GM12892 (cell line): Measurements from ENCODE around the gene BAIAP2.
"Not testable (repeated sequence)": the region's sequence is repeated elsewhere in the genome, so short reads cannot be mapped to it uniquely, and the experiment has no call there.

Experiments
- DNase-seq: peaks from one replicate; pipeline ENCODE4 v3.0.0; 2011; ENCODE audit not compliant: insufficient read length
- FAIRE-seq: peaks from 2 replicates; lab custom pipeline; 2011; peaks lifted over from hg19 to GRCh38; lab: Jason Lieb, UNC
- POLR2A ChIP-seq: IDR thresholded peaks from 2 replicates; pipeline ENCODE4 v1.6.1; 2011; ENCODE audit warnings: low read depth, low read length, control low read depth
- POLR2AphosphoS5 ChIP-seq: IDR thresholded peaks from 2 replicates; pipeline ENCODE4 v1.6.1; 2011; ENCODE audit warnings: low read depth, low read length, control low read depth
- TAF1 ChIP-seq: IDR thresholded peaks from 2 replicates; pipeline ENCODE4 v1.6.1; 2011; ENCODE audit warnings: low read depth, mild to moderate bottlenecking, control low read depth, low read length, borderline replicate concordance

BAIAP2 gene

DNA sequence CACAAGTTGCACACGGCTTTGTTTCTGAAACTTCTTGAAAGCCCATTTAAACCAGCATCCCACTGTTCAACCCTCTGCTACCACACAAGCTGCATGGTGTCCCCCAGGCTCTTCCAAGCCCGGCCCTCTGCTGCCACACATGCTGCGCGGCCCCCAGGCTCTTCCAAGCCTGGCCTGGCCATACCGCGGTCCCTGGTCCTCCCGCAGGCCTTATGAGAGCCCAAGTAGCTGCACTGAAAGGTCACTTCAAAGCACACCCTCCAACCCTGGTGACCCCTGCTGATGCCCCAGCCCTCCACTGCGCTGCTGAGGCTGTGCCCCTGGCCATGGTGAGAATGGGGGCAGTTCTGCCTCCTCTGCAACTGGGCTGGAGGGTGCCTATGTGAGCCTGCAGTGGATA, 104.5 kb downstream of the BAIAP2 start:
- TF ChIP-seq TAF1, result no peak
- no peak for TF ChIP-seq POLR2A
- no peak for TF ChIP-seq POLR2AphosphoS5
- DNase-seq, result no peak
- FAIRE-seq, result no peak

DNA sequence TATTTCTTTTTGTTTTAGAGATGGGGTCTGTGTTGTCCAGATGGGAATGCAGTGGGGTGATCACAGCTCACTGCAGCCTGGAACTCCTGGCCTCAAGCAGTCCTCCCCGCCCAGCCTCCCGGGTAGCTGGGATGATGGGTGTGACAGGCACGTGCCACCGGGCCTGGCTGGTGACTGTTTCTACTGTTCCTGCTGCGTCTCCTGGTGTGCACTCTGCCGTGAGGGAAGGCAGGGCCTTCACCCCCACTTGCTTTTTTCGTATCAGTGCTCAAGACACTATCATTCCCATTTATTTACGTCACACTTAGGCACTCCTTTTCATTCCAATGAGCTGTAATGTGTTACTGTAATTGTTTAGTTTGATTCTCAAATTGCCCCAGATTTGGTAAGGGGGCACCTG, 105.1 kb downstream of the BAIAP2 start:
- no peak for TF ChIP-seq POLR2A
- no peak for FAIRE-seq

DNA sequence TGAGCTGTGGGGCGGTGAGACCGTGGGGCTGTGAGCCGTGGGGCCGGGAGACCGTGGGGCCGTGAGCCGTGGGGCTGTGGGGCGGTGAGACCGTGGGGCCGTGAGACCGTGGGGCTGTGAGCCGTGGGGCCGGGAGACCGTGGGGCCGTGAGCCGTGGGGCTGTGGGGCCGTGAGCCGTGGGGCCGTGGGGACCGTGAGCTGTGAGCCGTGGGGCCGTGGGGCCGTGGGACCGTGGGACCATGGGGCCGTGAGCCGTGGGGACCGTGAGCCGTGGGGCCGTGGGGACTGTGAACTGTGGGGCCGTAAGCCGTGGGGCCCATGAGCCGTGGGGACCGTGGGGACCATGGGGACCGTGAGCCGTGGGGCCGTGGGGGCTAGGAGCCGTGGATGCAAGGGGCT, 105.7 kb downstream of the BAIAP2 start:
- DNase-seq (no peak), FAIRE-seq (no peak)
- TF ChIP-seq POLR2AphosphoS5 (no peak), TAF1 (no peak), POLR2A (no peak)

More for the DNA sequence above, 105.1 kb downstream of the BAIAP2 start:
- no peak for DNase-seq

DNA sequence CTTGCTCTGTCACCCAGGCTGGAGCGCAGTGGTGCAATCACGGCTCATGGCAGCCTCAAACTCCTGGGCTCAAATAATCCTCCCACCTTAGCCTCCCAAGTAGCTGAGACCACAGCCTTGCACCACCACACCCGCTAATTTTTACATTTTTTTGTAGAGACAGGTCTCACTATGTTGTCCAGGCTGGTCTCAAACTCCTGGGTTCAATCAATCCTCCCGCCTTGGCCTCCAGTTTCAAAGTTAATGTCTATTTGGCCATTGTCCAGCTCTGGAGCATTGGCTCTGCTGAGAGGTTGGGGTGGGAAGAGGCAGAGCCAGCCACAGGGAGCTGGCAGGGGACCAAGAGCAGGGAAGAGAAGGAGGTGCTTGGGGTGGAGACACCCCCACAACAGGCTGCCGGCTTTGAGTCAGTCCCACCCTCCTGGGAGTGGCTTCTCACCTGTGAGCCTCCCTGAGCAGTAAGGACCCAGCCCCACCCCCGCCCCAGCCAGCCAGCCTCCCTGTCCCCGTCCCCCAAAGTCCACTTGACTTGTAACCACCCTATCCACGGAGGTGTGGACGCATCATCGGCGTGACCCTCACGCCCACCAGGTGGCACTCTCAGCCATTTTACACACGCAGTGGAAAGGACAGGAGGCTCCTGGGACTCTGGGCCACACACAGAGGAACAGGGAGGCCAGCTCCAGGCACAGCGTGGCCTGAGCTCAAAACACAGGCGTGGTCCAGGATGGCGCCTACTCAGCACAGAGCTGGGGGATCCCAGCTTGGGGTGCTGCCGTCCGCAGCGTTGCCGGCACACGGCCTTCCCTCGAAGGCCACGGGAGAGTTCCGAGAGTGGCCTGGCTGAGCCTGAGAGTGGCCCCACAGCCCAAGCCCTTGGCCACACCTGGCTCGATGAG, 107.6 kb downstream of the BAIAP2 start:
- FAIRE-seq, result peak; percentile 5
- TF ChIP-seq TAF1 (no peak), POLR2AphosphoS5 (no peak), POLR2A (no peak)
- DNase-seq, result peak; percentile 64

DNA sequence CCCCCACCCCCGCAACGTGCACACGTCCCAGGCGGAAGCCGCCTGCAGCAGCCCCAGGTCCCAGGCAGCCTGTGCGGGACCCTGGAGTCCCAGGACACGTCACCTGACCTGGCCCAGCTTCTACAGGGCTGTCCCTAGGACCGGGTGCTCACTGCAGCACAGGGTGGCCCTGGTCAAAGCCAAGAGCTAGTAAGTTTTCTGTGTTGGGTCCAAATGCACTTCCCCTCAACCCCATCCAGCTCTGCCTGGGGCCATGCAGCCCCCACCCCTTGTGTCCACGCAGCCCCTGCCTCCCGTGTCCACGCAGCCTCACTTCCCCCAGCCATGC, 108.2 kb downstream of the BAIAP2 start:
- TF ChIP-seq POLR2AphosphoS5 (no peak), TAF1 (no peak), POLR2A (no peak)
- DNase-seq, result no peak
- FAIRE-seq, result no peak

DNA sequence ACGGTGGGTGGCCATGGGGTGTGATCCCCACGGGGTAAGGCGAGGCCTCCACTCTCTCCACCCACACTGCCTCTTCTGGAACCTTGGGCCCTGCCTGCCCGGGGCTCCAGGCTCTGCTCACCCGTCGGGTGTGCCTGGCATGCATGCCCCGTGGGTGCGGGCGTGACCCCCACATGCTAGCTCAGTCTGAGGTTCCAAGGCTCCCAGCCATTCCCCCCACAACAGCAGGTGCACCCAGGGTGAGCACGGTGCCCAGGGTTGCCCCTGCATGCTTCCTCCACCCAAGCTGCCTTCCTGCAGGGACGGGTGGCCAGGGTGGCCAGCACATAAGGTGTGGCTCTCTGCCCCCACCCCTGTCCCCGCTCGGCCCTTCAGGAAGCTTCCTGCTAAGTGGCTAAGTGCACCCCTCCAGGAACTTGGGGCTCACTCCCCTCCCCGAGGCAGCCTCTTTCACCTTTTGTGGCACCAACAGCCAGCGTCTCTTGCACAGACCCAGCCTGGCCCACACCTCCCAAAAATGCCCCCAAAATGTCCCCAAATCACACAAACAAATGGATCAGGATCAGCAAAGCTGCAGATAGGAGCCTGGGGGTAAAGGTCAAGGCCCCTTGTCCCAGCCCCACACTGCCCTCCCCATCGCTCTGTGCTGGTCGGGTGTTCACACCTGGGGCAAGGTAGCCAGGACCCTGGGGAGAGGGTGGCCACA, 108.9 kb downstream of the BAIAP2 start:
- no peak for TF ChIP-seq TAF1
- no peak for TF ChIP-seq POLR2A
- TF ChIP-seq POLR2AphosphoS5, result no peak
- no peak for FAIRE-seq
- no peak for DNase-seq

DNA sequence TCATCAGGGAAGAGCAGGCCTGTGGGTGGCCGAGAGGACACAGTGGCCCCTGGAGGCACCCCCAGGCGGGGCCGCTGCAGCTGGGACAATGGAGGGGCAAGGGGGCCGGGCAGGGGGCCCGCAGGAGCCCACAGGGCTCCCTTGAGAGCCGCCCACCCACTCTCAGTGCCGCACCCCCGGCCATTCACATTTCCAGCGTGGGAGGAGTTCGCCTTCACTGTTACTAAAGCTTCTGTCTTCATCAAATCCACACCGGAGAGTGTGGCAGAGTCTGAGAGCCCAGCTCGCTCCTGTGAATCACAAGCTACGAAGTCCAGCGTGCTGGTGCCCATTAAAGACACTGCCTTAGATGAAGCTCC, 109.5 kb downstream of the BAIAP2 start:
- FAIRE-seq, result no peak
- no peak for DNase-seq
- TF ChIP-seq POLR2AphosphoS5 (no peak), POLR2A (no peak), TAF1 (no peak)

DNA sequence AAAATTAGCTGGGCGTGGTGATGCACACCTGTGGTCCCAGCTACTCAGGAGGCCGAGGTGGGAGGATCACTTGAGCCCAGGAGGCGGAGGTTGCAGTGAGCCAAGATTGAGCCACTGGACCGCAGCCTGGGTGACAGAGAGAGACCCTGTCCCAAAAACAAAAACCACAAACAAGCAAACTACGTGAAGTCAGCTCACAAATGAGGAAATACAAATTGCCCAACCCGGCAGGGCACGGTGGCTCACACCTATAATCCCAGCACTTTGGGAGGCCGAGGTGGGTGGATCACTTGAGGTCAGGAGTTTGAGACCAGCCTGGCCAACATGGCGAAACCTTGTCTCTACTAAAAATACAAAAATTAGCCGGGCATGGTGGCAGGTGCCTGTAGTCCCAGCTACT, 111.3 kb downstream of the BAIAP2 start:
- not testable (repeated sequence) for DNase-seq

DNA sequence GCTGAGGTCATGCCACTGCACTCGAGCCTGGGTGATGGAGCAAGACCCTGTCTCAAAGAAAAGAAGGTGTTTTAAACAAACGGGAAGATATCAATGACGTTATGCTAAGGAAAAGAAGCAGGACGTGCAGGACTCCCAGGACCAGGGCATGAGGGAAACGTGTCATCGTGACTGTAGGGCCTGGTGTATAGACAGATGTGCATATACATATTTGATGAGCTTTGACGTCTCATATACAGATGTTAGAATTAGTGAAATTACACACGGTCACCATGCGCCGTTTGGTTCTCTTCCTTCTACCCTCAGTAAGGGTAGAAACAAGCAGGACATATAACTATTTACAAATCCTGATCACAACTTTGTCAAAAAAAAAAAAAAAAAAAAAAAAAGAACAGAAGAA, 112.8 kb downstream of the BAIAP2 start:
- DNase-seq (no peak), FAIRE-seq (no peak)
- no peak for TF ChIP-seq POLR2A
- no peak for TF ChIP-seq POLR2AphosphoS5
- no peak for TF ChIP-seq TAF1

More for the DNA sequence above, 111.3 kb downstream of the BAIAP2 start:
- FAIRE-seq, result not testable (repeated sequence)

DNA sequence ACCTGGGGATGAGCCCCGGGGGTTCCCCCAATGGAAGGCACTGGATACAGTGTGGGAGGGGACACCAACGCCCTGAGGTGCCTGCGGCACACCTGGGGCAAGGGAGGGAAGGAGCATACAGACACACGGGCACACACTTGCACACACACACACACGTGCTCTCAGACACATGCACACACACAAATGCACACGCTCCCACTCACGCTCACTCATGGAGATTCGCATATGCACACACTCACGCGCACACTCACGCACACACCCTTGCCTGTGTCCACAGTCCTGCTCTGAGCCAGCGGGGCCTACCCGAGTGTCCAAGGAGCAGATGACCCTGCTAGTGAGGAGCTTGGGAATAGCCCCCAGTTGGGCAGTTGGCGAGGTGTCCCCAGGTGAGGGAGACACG, 113.6 kb downstream of the BAIAP2 start:
- no peak for FAIRE-seq

DNA sequence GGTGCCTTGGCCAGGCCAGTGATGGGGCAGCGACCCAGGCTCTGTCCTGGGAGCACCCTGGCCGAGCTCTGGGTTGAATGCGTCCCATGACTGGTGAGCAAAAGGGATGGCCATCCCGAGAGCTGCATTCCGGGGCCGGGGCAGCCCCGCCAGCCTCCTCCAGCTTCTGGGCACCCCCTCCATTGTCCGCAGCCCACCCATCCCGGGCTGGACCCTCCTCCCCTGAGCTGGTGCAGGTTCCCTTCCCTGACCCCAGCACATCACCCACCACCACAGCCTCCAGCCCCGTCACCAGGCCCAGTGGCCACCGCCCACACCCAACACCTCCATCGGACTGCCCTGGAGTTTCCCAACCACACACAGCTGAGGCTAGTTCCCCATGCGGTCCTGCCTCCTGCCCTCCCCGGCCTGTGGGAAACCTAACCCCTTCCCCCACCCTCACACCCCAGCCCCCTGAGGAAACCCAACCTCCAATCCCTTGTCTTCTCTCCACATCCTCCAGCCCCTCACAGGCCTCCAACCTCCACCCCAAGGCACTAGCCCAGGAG, 114.1 kb downstream of the BAIAP2 start:
- no peak for FAIRE-seq
- TF ChIP-seq POLR2A, result no peak
- TF ChIP-seq POLR2AphosphoS5, result no peak
- no peak for TF ChIP-seq TAF1
- DNase-seq, result no peak

More for the DNA sequence above, 113.6 kb downstream of the BAIAP2 start:
- no peak for DNase-seq
- TF ChIP-seq POLR2AphosphoS5 (peak; percentile 32; the same call in 1 of the 2 replicates), POLR2A (no peak)

DNA sequence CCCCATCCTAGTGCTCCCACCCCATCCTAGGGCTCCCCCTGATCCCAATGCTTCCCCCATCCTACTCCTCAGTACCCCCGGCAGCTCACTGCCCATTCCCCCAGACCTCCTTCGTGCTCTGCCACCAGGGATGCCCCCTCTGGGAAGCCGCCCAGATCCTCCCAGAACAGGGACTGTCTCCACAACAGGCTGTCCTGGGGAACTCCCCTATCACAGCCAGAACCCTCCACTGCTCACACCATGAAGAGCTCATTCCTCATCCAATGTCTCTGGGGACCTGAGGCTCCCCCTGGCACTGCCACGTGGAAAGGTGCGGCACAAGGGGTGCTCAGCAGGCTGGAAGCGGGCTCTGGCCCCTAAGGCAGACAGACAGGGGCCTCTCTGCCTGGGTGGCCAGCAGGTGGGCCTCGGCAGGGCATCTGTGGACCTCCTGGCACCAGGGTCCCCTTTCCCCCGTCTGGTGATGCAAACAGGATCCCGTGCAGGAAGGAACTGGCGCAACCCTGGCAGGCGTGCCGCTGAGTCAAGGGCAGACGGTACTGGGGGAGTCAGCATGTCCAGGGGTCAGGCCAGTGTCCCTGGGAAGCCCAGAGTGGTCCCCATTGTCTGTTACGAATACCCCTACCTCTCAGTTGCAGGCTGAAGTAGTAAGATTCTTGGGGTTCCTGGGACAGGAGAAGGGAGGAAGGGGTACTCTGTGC, 115.6 kb downstream of the BAIAP2 start:
- DNase-seq (no peak), FAIRE-seq (no peak)
- TF ChIP-seq TAF1, result no peak
- no peak for TF ChIP-seq POLR2AphosphoS5

DNA sequence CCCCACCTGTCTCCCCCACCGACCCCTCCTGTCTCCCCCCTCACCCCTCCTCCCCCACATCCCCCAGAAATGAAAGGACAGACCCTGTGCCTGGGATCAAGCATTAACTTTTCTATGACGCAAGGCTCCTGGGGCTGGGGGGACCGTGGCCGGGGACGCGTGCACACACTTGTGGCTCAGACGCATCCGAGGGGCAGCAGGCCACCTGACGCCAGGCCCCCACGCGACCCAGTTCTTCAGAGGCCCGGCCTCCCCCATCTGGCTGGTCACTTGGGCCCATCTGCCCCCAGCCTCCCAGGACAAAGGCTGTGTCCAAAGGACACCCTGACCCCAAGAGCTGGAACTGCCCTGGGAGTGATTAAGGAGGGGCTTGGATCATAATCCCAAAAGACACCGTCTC, 116.3 kb downstream of the BAIAP2 start:
- no peak for FAIRE-seq
- DNase-seq, result no peak
- TF ChIP-seq POLR2A, result no peak
- TF ChIP-seq TAF1, result no peak
- TF ChIP-seq POLR2AphosphoS5, result no peak
